ENCODE results near the gene AP2A1. TPM values are rescaled to one million over a fixed set of nuclear protein-coding genes. Genes with fewer than 3 reads are reported as not detected.

AP2A1 gene
- total RNA-seq, 2 experiments from 2014 or later: 85.3 to 102 TPM

DNA sequence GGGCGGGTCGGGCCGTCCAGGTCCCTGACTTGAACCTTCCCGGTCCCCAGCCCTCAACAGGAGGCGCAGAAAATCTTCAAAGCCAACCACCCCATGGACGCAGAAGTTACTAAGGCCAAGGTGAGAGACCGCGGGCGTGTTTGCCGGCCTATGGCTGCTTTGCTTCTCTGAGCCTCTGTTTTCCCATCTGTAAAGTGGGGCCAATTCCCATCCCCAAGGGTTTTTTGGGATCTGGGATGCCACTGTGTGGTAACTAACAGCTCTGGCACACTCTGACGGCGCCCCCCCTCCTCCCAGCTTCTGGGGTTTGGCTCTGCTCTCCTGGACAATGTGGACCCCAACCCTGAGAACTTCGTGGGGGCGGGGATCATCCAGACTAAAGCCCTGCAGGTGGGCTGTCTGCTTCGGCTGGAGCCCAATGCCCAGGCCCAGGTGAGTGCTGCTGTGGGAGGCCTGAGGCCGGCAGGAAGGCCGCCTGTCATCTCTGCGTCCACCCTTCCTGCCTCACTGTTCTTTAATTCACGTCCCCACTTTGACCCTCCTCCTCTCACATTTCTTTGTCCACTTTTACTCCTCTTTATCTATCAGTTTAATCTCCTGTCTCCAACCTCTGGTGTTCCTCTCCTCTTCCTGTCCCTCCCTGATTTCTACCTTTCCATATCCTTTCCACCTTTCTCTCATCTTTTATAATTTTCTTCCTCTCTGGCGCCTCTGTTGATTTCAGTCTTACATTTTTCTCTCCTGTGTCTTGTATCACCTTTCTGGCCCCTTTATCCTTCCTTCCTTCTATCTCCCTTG, 39.2 kb downstream of the AP2A1 start:
- ATAC-seq: no peak
- DNase-seq: no peak
- H3K4me1 Mint-ChIP-seq: peaks cover 32% of the 10 kb centered on the region
- CTCF ChIA-PET: interaction anchor here (0.8 to 1.9 kb wide), 2 partner anchors 27 to 89 kb away, joined by 3 to 5 read pairs; no protein-coding TSS in a partner anchor
- no peak overlapping the region for H3K4me3 Mint-ChIP-seq
- H3K27me3 Mint-ChIP-seq: no peaks in the 10 kb centered on the region
- H3K9me3 Mint-ChIP-seq (ENCODE audit: low read depth): no peaks in the 10 kb centered on the region
- H3K27ac Mint-ChIP-seq: peak overlapping the region; percentile 50
- H3K36me3 Mint-ChIP-seq: peaks cover 18% of the 10 kb centered on the region

DNA sequence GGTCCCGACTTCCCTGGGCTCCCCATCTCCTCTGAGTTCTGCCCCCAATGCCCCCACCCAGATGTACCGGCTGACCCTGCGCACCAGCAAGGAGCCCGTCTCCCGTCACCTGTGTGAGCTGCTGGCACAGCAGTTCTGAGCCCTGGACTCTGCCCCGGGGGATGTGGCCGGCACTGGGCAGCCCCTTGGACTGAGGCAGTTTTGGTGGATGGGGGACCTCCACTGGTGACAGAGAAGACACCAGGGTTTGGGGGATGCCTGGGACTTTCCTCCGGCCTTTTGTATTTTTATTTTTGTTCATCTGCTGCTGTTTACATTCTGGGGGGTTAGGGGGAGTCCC, 39.8 kb downstream of the AP2A1 start:
- Mint-ChIP-seq H3K4me1 (peaks cover 32% of the 10 kb centered on the region), H3K4me3 (no peak overlapping the region), H3K9me3 (ENCODE audit: low read depth) (no peaks in the 10 kb centered on the region), H3K36me3 (peaks cover 18% of the 10 kb centered on the region), H3K27ac (peak overlapping the region; percentile 50), H3K27me3 (no peaks in the 10 kb centered on the region)
- CTCF ChIA-PET: no interaction called here
- no peak for DNase-seq
- ATAC-seq: no peak

DNA sequence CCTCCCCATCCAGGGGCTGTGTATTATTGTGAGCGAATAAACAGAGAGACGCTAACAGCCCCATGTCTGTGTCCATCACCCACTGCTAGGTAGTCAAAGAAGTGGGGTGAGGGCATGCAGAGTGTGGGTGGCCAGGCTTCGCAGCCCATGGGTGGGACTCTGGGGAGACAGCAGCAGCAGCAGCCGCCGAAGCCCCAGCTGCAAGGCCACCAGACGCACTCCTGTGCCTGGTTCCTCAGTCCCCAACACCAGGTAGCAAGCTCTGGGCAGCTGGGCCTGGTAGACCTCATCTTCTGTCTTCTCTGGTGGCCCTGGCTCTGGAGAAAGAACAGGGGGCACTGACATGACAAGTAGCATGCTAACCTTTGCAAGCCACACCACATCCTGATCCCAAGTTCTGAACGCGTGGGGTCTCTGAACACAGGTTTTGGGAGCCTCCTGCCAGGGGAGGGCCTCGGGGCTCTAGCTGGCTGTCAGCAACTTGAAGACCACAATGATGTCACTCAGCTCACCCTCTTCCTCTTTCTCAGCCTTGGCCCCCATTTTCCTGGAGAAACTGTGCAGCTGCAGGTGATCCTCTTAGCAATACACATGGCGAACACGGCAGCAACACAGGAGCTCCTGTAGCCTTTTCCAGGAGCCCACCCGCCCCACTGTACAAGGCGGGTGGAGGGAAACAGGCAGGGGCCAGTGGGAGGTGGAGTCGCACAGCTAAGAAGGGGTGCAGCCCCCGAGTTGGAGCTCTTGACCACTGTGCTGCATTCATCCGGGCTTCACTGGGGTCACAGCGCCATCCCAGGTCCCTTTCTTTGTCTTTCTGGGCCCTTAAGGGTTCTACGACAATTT, 40.5 kb downstream of the AP2A1 start:
- no peak overlapping the region for H3K4me3 Mint-ChIP-seq
- no peaks in the 10 kb centered on the region for H3K27me3 Mint-ChIP-seq
- peak overlapping the region; percentile 90 for H3K27ac Mint-ChIP-seq
- H3K36me3 Mint-ChIP-seq: peaks cover 18% of the 10 kb centered on the region
- H3K4me1 Mint-ChIP-seq: peaks cover 36% of the 10 kb centered on the region
- ATAC-seq (peak; percentile 20), DNase-seq (no peak)
- no peaks in the 10 kb centered on the region for H3K9me3 Mint-ChIP-seq (ENCODE audit: low read depth)
- CTCF ChIA-PET: interaction anchor here (1.0 kb wide), 1 partner anchor 90 kb away, joined by 5 read pairs; no protein-coding TSS in a partner anchor

DNA sequence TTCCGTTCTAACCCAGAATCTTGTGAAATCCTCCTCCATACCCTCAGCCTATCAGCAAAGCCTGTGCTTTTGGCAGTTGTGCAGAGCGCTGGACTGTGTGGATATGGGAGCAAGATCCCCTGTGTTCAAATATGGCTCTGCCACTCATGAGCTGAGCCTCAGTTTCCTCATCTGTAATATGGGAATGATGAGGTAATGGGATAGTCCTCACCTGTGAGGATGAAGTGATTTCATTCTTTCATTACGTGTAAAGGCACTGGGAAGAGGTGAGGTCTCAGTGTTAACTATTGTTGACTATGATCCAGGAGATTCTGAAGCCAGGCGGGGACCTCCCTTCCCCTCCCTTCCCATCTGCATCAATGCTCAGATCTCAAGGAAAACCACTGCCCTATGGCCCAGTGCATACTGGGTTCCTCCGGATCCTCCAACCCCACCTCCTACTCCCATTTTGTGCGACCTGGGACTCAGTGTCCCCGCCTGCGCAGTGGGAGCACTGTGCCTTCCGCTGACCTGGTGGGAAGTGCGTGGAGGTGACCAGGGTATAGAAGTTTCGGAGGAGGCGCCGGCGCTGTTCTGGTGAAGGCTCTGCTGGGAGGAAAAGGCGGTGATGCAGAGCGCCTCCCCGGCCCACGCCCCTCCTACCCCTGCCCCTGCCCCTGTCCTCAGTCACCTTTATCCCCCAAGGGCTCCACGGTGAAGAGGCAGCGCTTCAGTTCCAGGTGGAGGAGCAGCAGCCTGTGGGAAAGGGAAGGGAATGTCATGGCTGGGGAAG, 41.3 kb downstream of the AP2A1 start:
- Mint-ChIP-seq H3K36me3 (peaks cover 13% of the 10 kb centered on the region), H3K27ac (peak overlapping the region; percentile 90), H3K4me1 (peaks cover 39% of the 10 kb centered on the region), H3K4me3 (no peak overlapping the region), H3K9me3 (ENCODE audit: low read depth) (no peaks in the 10 kb centered on the region), H3K27me3 (no peaks in the 10 kb centered on the region)
- DNase-seq: no peak
- ATAC-seq: no peak
- CTCF ChIA-PET: interaction anchor here (1.0 kb wide), 1 partner anchor 90 kb away, joined by 5 read pairs; no protein-coding TSS in a partner anchor

DNA sequence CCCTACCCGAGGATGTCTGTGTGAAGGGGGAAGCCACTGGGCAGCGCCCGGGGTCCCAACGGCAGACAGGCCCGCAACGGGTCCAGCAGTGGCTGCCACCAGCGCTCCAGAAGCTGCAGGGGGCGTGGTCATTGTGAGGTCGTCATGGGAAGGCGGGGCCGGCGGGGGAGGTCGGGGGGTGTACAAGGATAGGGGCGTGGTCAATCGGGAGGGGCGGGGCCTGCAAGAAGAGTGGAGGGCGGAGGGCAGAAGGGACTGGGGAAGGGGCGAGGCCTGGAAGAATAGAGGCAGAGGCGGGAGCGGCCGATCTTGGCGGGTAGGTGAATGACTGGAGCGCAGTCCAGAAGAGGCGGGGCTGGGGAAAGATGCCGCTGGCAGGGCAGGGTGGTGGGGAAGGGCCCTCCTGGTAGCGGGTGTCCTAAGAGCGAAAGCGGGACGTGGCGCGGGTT, 41.9 kb downstream of the AP2A1 start:
- Mint-ChIP-seq H3K4me1 (peaks cover 42% of the 10 kb centered on the region), H3K27ac (peak overlapping the region; percentile 78), H3K36me3 (peaks cover 7% of the 10 kb centered on the region), H3K27me3 (no peaks in the 10 kb centered on the region), H3K4me3 (peak overlapping the region; percentile 76), H3K9me3 (ENCODE audit: low read depth) (no peaks in the 10 kb centered on the region)
- ATAC-seq (peak; percentile 24), DNase-seq (peak; percentile 85)
- CTCF ChIA-PET: no interaction called here

DNA sequence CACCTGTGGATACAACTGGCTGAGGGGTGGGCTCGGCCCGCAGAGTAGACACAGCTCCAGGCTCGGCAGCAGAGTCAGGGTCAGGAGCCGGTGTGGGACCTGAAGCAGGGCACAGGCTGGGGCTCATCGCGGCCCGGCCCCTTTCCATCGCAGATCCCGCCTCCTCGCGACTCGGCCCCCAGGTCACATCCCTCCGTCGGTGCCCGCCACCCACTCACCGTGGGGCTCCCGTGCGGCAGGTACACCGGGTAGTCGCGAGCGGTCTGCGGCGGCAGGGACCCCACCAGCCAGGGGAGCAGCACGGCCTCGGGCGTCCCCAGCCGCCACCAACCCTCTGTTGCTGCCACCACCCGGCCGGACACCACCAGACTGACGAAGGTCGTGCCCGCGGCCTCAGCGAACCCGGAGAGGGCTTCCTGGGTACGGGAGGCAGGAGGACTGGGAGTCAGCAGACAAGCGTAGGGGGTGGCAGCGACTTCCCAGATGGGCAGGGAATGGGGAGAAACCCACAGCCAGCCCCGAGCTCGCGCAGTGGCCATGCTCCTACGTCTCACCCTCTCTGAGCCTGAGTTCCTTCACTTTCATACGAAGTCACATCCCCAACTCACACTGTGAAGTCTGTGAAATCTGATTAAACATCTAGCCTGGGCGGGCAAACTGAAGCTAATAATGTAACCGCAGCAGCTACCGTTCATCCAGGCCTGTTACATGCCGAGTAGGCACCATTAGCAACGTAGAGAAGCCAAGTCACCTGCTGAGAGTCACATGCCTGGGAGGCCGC, 42.5 kb downstream of the AP2A1 start:
- CTCF ChIA-PET: interaction anchor here (0.6 to 0.7 kb wide), 2 partner anchors 10 to 115 kb away, joined by 3 to 4 read pairs; no protein-coding TSS in a partner anchor
- Mint-ChIP-seq H3K4me1 (peaks cover 47% of the 10 kb centered on the region), H3K4me3 (peak overlapping the region; percentile 76), H3K27ac (peak overlapping the region; percentile 78), H3K9me3 (ENCODE audit: low read depth) (no peaks in the 10 kb centered on the region), H3K27me3 (no peaks in the 10 kb centered on the region), H3K36me3 (peaks cover 7% of the 10 kb centered on the region)
- DNase-seq (peak; percentile 59), ATAC-seq (peak; percentile 20)

DNA sequence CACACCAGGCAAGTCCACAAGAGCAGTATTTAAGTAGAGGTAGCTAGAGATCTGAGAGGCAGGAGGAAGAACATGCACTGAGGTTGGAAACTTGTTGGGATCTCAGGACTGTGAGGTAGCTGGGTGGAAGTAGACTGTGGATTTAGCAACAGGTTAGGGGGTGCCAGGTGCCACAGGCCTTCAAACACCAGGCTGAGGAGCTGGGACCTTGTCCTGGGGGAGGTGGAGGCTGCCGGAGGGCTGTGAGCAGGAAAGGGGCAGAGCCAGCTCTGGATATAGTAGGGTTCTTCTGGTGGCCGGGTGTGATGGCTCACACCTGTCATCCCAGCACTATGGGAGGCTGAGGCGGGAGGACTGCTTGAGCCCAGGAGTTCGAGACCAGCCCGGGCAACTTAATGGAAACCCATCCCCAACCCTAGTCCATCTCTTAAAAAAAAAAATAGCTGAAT, 43.2 kb downstream of the AP2A1 start:
- Mint-ChIP-seq H3K4me1 (peaks cover 51% of the 10 kb centered on the region), H3K9me3 (ENCODE audit: low read depth) (no peaks in the 10 kb centered on the region), H3K4me3 (peak overlapping the region; percentile 76), H3K27me3 (no peaks in the 10 kb centered on the region), H3K36me3 (peaks cover 7% of the 10 kb centered on the region), H3K27ac (no peak overlapping the region)
- CTCF ChIA-PET: interaction anchor here (0.6 to 1.1 kb wide), 3 partner anchors 9 to 116 kb away, joined by 3 to 4 read pairs (median 3); no protein-coding TSS in a partner anchor
- no peak for ATAC-seq
- DNase-seq: no peak

DNA sequence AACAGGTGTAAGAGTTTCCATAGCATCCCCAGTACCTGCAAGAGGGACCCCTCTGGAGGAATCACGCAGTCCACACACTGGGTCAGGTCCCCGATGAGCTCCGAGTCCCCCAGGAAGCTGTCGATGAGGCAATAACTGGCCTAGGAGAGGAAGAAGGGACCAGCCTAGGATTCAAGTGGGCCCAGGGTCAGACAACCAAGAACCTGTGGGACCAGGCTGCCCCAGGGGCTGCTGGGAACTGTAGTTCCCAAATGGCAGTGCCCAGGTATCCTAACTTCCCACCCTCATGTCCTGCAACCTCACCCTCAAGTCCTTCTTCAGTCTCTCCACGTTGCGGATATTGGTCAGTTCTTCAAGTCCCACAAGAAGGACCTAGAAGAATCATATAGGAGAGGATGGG, 44.5 kb downstream of the AP2A1 start:
- CTCF ChIA-PET: no interaction called here
- no peak for ATAC-seq
- Mint-ChIP-seq H3K4me1 (peaks cover 49% of the 10 kb centered on the region), H3K9me3 (ENCODE audit: low read depth) (no peaks in the 10 kb centered on the region), H3K36me3 (peaks cover 3% of the 10 kb centered on the region), H3K27me3 (no peaks in the 10 kb centered on the region), H3K27ac (no peak overlapping the region), H3K4me3 (no peak overlapping the region)
- DNase-seq: no peak

DNA sequence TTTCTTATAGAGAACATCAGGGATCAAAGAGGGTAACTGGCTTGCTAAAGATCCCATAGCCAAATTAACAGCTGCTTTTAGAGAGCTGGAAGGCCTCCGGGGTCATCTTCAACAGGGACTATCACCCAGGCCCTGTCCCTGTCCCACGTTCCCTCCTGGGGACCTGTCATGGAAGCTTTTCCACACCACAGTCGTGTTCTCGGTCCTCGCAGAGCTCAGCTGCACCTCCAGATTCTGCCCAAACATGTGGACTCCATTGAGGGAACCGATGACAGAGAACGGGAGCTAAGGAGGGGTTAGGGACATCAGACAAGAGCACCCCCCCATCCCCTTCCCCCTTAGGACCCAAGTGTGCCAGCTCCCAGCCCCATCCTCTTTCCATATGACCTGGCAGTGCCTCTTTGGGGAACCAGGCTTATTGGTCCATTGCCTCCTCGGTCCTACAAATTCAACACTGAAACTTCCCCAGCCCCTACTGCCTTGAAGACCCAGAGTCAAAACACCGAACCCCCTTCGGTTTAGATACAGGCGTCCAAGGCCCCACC, 45.7 kb downstream of the AP2A1 start:
- H3K4me3 Mint-ChIP-seq: peak overlapping the region; percentile 82
- H3K4me1 Mint-ChIP-seq: peaks cover 44% of the 10 kb centered on the region
- peaks cover 2% of the 10 kb centered on the region for H3K36me3 Mint-ChIP-seq
- CTCF ChIA-PET: interaction anchor here (1.0 to 2.0 kb wide), 7 partner anchors 36 to 137 kb away, joined by 3 to 6 read pairs (median 5); partner anchors contain the start of genes AKT1S1, PTOV1 and TBC1D17
- no peaks in the 10 kb centered on the region for H3K9me3 Mint-ChIP-seq (ENCODE audit: low read depth)
- no peaks in the 10 kb centered on the region for H3K27me3 Mint-ChIP-seq
- H3K27ac Mint-ChIP-seq: peak overlapping the region; percentile 93
- DNase-seq (no peak), ATAC-seq (no peak)

DNA sequence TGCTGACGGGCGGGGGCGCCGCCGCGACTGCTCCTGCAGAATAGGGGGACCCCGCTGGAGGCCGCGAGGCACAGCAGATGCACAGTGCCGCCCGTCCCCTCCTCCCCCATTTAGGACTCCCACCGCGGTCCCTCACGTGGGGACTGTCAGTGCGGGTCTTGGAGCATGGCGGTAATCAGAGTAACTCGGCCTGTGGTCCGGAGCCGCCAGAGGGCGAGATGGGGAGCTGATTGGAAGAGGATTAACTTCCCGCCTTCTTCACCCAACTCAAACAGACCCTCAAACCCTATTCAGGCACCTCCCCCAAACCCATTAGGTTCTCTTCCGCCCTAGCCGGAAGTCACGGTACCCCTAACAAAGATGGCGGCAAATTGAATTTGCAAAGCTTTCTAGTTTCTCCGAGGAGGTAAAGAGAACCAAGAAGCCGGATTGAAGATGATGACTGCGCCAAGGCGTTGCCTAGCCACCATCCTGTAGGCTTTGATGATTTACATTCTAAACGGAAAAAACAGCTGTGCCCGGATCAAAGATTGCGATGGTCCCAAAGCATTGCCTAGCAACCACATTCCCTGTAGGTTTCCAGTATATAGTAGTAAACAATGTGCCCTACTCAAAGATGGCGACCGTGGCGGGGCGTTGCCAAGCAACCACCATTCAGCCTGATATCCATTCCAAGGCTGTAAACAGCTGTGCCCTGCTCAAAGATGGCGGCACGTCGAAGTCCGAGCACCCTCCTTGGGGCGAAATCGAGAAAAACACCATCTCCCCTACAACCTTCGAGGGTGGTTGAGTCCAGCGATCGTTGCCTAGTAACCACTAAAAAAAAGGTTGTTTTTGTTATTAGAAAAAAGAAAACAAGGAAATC, 46.4 kb downstream of the AP2A1 start, which contains the start of gene FUZ:
Gene FUZ (minus strand): TSS at position 296 of the 865 bp plus-strand sequence. CDS start 186 bp downstream, at position 110.
- peak; percentile 71 for ATAC-seq
- CTCF ChIA-PET: interaction anchor here (0.8 to 2.0 kb wide), 8 partner anchors 36 to 137 kb away, joined by 3 to 6 read pairs (median 4); partner anchors contain the start of genes AKT1S1, PTOV1 and TBC1D17

DNA sequence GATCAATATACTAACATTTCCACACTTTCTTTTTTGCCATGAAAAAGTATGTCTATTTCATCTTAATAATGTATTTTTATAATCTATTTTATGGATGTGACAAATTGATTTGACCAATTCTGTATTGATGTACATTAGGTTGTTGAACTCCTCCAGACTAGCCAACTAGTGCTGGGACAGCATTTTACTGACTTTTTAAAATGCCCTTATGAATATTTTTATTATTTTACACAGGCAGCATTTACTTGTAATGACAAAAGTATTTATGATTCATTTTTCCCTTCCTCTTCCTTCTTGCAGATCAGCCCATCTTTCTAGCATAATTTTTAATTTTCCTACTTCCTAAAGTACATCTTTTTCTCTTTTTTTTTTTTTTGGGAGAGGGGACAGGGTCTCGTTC, 47.2 kb downstream of the AP2A1 start:
- H3K4me1 Mint-ChIP-seq: peaks cover 35% of the 10 kb centered on the region
- ATAC-seq (no peak), DNase-seq (no peak)
- CTCF ChIA-PET: interaction anchor here (1.7 to 2.0 kb wide), 2 partner anchors 35 to 97 kb away, joined by 6 read pairs; no protein-coding TSS in a partner anchor
- no peaks in the 10 kb centered on the region for H3K27me3 Mint-ChIP-seq
- H3K4me3 Mint-ChIP-seq: peak overlapping the region; percentile 82
- peaks cover 3% of the 10 kb centered on the region for H3K36me3 Mint-ChIP-seq
- H3K27ac Mint-ChIP-seq: peak overlapping the region; percentile 63
- H3K9me3 Mint-ChIP-seq (ENCODE audit: low read depth): no peaks in the 10 kb centered on the region

More for the DNA sequence above, 46.4 kb downstream of the AP2A1 start, which contains the start of gene FUZ:
- Mint-ChIP-seq H3K36me3 (peaks cover 2% of the 10 kb centered on the region), H3K27ac (peak within 1 kb of the TSS; percentile 93), H3K27me3 (no peaks in the 10 kb centered on the region), H3K9me3 (ENCODE audit: low read depth) (no peaks in the 10 kb centered on the region), H3K4me3 (peak within 1 kb of the TSS; percentile 82), H3K4me1 (peaks cover 37% of the 10 kb centered on the region)
- DNase-seq: peak; percentile 98

Data from activated CD8-positive, alpha-beta memory T cell treated with anti-CD3 and anti-CD28 coated beads, Interleukin-2, amount 10 ng/mL, durations not matched to agents 7 days and 5 days (primary cell).